SH-SY5Y (cell line): ENCODE measurements around the gene CHMP5.

Experiments used
- GATA2 ChIP-seq: IDR thresholded peaks from 2 replicates; pipeline ENCODE4 v1.6.1; 2011; ENCODE audit warnings: mild to moderate bottlenecking, low read depth, low read length
- GATA3 ChIP-seq: IDR thresholded peaks from 2 replicates; pipeline ENCODE4 v1.6.1; 2011; ENCODE audit warnings: low read depth, mild to moderate bottlenecking, low read length, moderate library complexity

DNA sequence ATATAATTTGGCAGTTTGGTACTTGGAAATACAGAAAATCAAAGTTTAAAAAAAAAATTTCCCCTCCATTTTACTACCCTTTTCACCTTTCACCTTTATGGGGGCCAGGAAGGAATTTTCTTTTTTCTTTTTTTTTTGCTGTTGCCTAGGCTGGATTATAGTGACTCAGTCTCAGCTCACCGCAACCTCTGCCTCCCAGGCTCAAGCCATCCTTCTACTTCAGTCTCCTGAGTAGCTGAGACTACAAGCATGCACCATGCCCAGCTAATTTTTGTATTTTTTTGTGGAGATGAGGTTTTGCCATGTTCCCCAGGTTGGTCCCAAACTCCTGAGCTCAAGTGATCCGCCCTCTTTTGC lies 9.1 kb downstream of the CHMP5 start:
- TF ChIP-seq GATA2, result no peak
- TF ChIP-seq GATA3, result no peak
